Testis (tissue), 3 donors: ENCODE data around the gene YDJC. TPM values are rescaled to one million over a fixed set of nuclear protein-coding genes. Genes with fewer than 3 reads are reported as not detected.

ENCODE experiments used
- DNase-seq: peaks from one replicate; pipeline ENCODE4 v3.0.0-alpha.2; 2019
- H3K27ac ChIP-seq, 2 donors: fragments of 200-600 bp; sonication (generic); one replicate each; pipeline ENCODE4 v1.5.1; 2019
- H3K27me3 ChIP-seq: fragments of 200-600 bp; sonication (generic); one replicate; pipeline ENCODE4 v1.5.1; 2019
- H3K36me3 ChIP-seq: fragments of 200-600 bp; sonication (generic); one replicate; pipeline ENCODE4 v1.5.1; 2017; ENCODE audit warnings: low read depth; ENCODE audit errors: missing control alignments
- H3K4me1 ChIP-seq: fragments of 200-600 bp; sonication (generic); one replicate; pipeline ENCODE4 v1.5.1; 2019
- H3K4me3 ChIP-seq, 2 donors: fragments of 200-600 bp; sonication (generic); one replicate each; pipeline ENCODE4 v1.5.1; 2017 to 2019
- H3K9me3 ChIP-seq: fragments of 200-600 bp; sonication (generic); one replicate; pipeline ENCODE4 v1.5.1; 2017
- CTCF ChIP-seq, 3 experiments: fragments of 450-650 bp in 2 of 3; fragments of 200-600 bp in 1 of 3; sonication (generic) in 1 of 3; IDR thresholded peaks; one replicate each; pipeline ENCODE4 v1.5.1; 2016 to 2019; ENCODE audit warnings: antibody characterized with exemption in 3 of 3, mild to moderate bottlenecking in 2 of 3, moderate library complexity in 1 of 3
- POLR2A ChIP-seq: fragments of 450-650 bp; IDR thresholded peaks from one replicate; pipeline ENCODE4 v1.6.1; 2017; ENCODE audit warnings: antibody characterized with exemption, mild to moderate bottlenecking, moderate library complexity
- WGBS, 2 donors: methylation state at CpG; one replicate each; pipeline ENCODE4 v1.1.5; 2018; 5-methylcytosine and 5-hydroxymethylcytosine counted together
- intact Hi-C: fragments of 100-400 bp; cut with DNase I; formaldehyde crosslinking; loops from one replicate; pipeline ENCODE4 v1.15.1; 2023; ENCODE audit warnings: low total_unique reads
- polyA plus RNA-seq: library from polyadenylated mRNA; stranded (reverse); fragments of 350-450 nt; fragmentation: Illumina TruSeq; extraction: RNeasy Lipid Tissue Mini Kit (QIAGEN cat#74804); gene quantifications from one replicate; pipeline ENCODE4 v1.2.3, GENCODE V29; 2014; ENCODE audit warnings: low read depth, low replicate concordance; ENCODE audit not compliant: insufficient read depth
- total RNA-seq, 2 donors: library from RNA; depleted of rRNA; stranded (reverse); fragments of >200 nt; gene quantifications; one replicate each; pipeline ENCODE4 v1.2.3, GENCODE V29; 2016

The YDJC gene
- total and polyA plus RNA-seq, 3 donors from 2014 or later: 9.9 to 37.1 (median 36.5) TPM

DNA sequence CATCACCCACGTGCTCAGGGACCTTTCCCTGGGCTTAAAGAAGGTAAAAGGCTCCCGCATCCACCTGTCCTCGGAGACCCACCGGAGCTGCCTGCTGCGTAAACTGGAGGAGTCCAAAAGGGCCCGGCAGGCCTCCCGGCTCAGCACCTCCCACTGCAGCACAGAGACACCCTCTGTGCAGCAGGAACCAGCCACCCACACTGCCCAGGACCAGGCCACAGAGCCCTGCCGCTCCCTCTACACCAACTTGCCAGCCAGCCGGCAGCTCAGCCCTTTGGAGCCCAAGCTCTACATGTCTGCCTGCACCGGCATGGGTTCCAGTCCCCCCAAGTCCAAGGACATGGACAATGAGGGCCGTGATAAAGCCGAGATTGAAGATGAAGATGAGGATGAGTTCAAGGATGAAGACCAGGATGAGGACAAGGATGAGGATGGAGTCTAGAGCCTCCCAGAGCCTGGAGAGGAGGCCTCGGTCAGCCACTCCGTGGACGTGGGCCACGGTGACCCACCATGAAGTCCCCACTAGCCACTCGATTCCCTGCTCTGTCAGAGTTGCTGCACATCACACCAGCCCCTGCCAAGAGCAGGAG lies 6.9 kb upstream of the YDJC start:
- H3K27me3 ChIP-seq: no peaks in the 10 kb centered on the region
- intact Hi-C loops: no loop called here
- no peak overlapping the region for H3K27ac ChIP-seq
- DNase-seq: no peak
- H3K9me3 ChIP-seq: no peaks in the 10 kb centered on the region
- no peaks in the 10 kb centered on the region for H3K36me3 ChIP-seq
- 90 to 95% methylated on average over 13 to 17 of the region's 17 CpGs for WGBS, 2 donors
- no peaks in the 10 kb centered on the region for H3K4me1 ChIP-seq
- TF ChIP-seq POLR2A (no peak), CTCF (IDR thresholded peaks at IDR 0.05) (no peak)
- no peak overlapping the region for H3K4me3 ChIP-seq

GRCh38 chr22:21635771-21636510 lies 6.1 kb upstream of the YDJC start:
- Histone ChIP-seq H3K4me1 (no peaks in the 10 kb centered on the region), H3K27ac (no peak overlapping the region), H3K36me3 (no peaks in the 10 kb centered on the region), H3K9me3 (no peaks in the 10 kb centered on the region), H3K27me3 (no peaks in the 10 kb centered on the region), H3K4me3 (no peak overlapping the region)
- TF ChIP-seq POLR2A (no peak), CTCF (IDR thresholded peaks at IDR 0.05) (no peak)
- intact Hi-C loops: no loop called here
- DNase-seq: no peak
- 86 to 90% methylated on average over 11 to 15 of the region's 15 CpGs for WGBS, 2 donors

DNA sequence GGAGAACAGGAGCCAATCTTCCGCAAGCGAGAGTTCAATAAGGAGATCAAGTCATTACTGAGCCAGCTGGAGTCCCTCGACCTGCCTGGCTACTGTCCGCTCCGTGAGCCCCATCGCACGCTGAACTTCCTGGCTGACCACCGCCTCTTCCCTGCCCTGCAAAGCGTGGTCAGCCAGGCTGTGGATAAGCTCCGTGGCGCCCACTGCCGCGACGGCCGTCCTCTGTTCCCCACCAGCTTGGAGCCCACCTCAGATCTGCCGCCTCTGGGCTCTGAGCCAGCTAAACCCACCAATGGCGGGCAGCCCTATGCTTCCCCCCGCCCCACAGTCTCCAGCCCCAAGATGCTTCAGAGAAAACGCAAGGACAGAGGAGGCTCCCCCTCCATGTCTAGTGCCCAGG lies 5.0 kb upstream of the YDJC start:
- intact Hi-C loops: no loop called here
- H3K4me1 ChIP-seq: no peaks in the 10 kb centered on the region
- DNase-seq: no peak
- H3K9me3 ChIP-seq: no peaks in the 10 kb centered on the region
- TF ChIP-seq POLR2A (no peak), CTCF (IDR thresholded peaks at IDR 0.05) (no peak)
- H3K27me3 ChIP-seq: no peaks in the 10 kb centered on the region
- 80 to 86% methylated on average over 13 to 19 of the region's 19 CpGs for WGBS, 2 donors
- H3K27ac ChIP-seq: no peak overlapping the region
- H3K4me3 ChIP-seq: no peak overlapping the region
- H3K36me3 ChIP-seq: no peaks in the 10 kb centered on the region

DNA sequence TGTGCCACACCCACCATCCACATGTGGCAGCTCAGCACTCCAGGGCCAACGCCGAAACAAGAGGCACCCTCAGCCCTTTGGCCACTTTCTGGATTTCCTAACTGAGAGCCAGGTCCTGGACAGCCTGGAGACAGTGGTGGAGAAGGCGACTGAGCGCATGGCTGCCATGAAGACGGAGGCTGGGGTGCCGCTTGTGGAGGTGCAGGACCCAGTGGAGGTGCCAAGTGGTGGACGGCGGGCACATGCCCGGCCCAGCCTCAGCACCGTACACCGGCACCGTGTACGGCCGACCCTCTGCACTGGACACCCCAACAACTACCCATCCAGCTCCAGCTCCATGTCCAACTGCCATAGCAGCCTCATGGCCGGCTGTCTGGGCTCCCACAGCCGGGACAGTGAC lies 4.3 kb upstream of the YDJC start:
- no peaks in the 10 kb centered on the region for H3K36me3 ChIP-seq
- no peak for TF ChIP-seq POLR2A
- no peak for TF ChIP-seq CTCF (IDR thresholded peaks at IDR 0.05)
- DNase-seq: no peak
- no peaks in the 10 kb centered on the region for H3K4me1 ChIP-seq
- H3K9me3 ChIP-seq: no peaks in the 10 kb centered on the region
- intact Hi-C loops: no loop called here
- WGBS, 2 donors: 90 to 97% methylated on average over 10 to 16 of the region's 16 CpGs
- no peaks in the 10 kb centered on the region for H3K27me3 ChIP-seq
- no peak overlapping the region for H3K27ac ChIP-seq
- no peak overlapping the region for H3K4me3 ChIP-seq

GRCh38 chr22:21633481-21633880 lies 3.7 kb upstream of the YDJC start:
- H3K36me3 ChIP-seq: no peaks in the 10 kb centered on the region
- TF ChIP-seq POLR2A: no peak
- no peak for TF ChIP-seq CTCF (IDR thresholded peaks at IDR 0.05)
- intact Hi-C loops: no loop called here
- no peak overlapping the region for H3K27ac ChIP-seq
- 83 to 89% methylated on average over 4 of the region's 4 CpGs for whole genome bisulfite sequencing, 2 donors
- DNase-seq: no peak
- H3K27me3 ChIP-seq: no peaks in the 10 kb centered on the region
- no peaks in the 10 kb centered on the region for H3K9me3 ChIP-seq
- peaks cover 4% of the 10 kb centered on the region for H3K4me1 ChIP-seq
- no peak overlapping the region for H3K4me3 ChIP-seq
